Body of pancreas (tissue), 4 donors: ENCODE data around the gene TRIM71. TPM values are rescaled to one million over a fixed set of nuclear protein-coding genes. Genes with fewer than 3 reads are reported as not detected.
A peak's percentile ranks its signal among the peaks of the same experiment; 100 is the strongest.

Source experiments
- ATAC-seq: fragments of 150-250 bp; one replicate; pipeline ENCODE4 v1.9.1; 2016
- DNase-seq, 4 donors: peaks; one replicate each; pipeline ENCODE4 v3.0.0-alpha.2; 2019
- H3K27ac ChIP-seq, 4 donors: fragments of 200-600 bp; sonication (generic); 1 replicate in 3 of 4; 2 replicates in 1 of 4; pipeline versions ENCODE4 v1.5.1 to v1.6.1; 2016 to 2019; ENCODE audit warnings: mild to moderate bottlenecking in 1 of 4, mixed read lengths in 1 of 4, moderate library complexity in 1 of 4
- H3K27me3 ChIP-seq, 2 donors: fragments of 200-600 bp; sonication (generic); one replicate each; pipeline ENCODE4 v1.6.0; 2016; ENCODE audit warnings: mild to moderate bottlenecking in 1 of 2
- H3K36me3 ChIP-seq, 2 donors: fragments of 200-600 bp; sonication (generic); replicated peaks in 1 of 2; 2 replicates each; pipeline ENCODE4 v1.5.1; 2016; ENCODE audit warnings: low read depth in 2 of 2; ENCODE audit not compliant: insufficient read depth in 1 of 2
- H3K4me1 ChIP-seq: fragments of 200-600 bp; sonication (generic); one replicate; pipeline ENCODE4 v1.6.0; 2016
- H3K4me3 ChIP-seq, 2 donors: fragments of 200-600 bp; sonication (generic); 1 replicate in 1 of 2; 2 replicates in 1 of 2; pipeline ENCODE4 v1.5.1; 2016 to 2019
- H3K9me3 ChIP-seq, 3 donors: fragments of 200-600 bp; sonication (generic); 1 replicate in 2 of 3; 2 replicates in 1 of 3; pipeline ENCODE4 v1.5.1; 2016
- CTCF ChIP-seq, 7 experiments: fragments of 450-650 bp in 4 of 7; fragments of 200-600 bp in 3 of 7; sonication (generic) in 3 of 7; IDR thresholded peaks; one replicate each; pipeline ENCODE4 v1.5.1; 2016 to 2019; ENCODE audit warnings: antibody characterized with exemption in 7 of 7
- POLR2A ChIP-seq, 3 donors: fragments of 450-650 bp; IDR thresholded peaks; one replicate each; pipeline ENCODE4 v1.6.1; 2016; ENCODE audit warnings: antibody characterized with exemption in 3 of 3, mild to moderate bottlenecking in 2 of 3
- WGBS, 2 donors: methylation state at CpG; one replicate each; pipeline ENCODE4 v1.1.5; 2017; 5-methylcytosine and 5-hydroxymethylcytosine counted together
- intact Hi-C: fragments of 100-400 bp; cut with DNase I; formaldehyde crosslinking; loops from one replicate; pipeline ENCODE4 v1.15.1; 2023
- total RNA-seq, 2 donors: library from RNA; depleted of rRNA; stranded (reverse); fragments of >200 nt; gene quantifications; one replicate each; pipeline ENCODE4 v1.1.0, GENCODE V29; 2016

TRIM71 gene
- not detected for total RNA-seq

- intact Hi-C loops: no loop called here
- Histone ChIP-seq H3K27me3 (peaks cover 0 to 41% of the 10 kb centered on the region in 2 donors), H3K4me1 (peaks cover 21% of the 10 kb centered on the region), H3K36me3 (no peaks in the 10 kb centered on the region), H3K9me3 (peaks cover 0 to 15% (median 0%) of the 10 kb centered on the region in 3 donors), H3K27ac (no peak within 1 kb of the TSS), H3K4me3 (no peak within 1 kb of the TSS)
- no peak for TF ChIP-seq CTCF (IDR thresholded peaks at IDR 0.05)
- TF ChIP-seq POLR2A (IDR thresholded peaks at IDR 0.05): no peak
- DNase-seq: no peak
- no peak for ATAC-seq
- 1 to 2% methylated on average over 46 to 54 of the region's 59 CpGs for WGBS, 2 donors
Measured at GRCh38 chr3:32817558-32818228, at the start of gene TRIM71. TRIM71 (plus strand) TSS chr3:32817997; CDS start chr3:32818081, 84 bp downstream.

GRCh38 chr3:32778389-32778788 lies 39.4 kb upstream of the TRIM71 start:
- peaks cover 0 to under 1% of the 10 kb centered on the region in 2 donors for H3K36me3 ChIP-seq
- H3K4me1 ChIP-seq: peaks cover 9% of the 10 kb centered on the region
- TF ChIP-seq POLR2A (IDR thresholded peaks at IDR 0.05) (no peak), CTCF (IDR thresholded peaks at IDR 0.05) (no peak)
- no peak overlapping the region for H3K4me3 ChIP-seq
- no peak overlapping the region for H3K27ac ChIP-seq
- WGBS, 2 donors: 73 to 86% methylated on average over 2 to 4 of the region's 4 CpGs
- intact Hi-C loops: no loop called here
- no peaks in the 10 kb centered on the region for H3K27me3 ChIP-seq
- no peak for ATAC-seq
- no peaks in the 10 kb centered on the region for H3K9me3 ChIP-seq
- DNase-seq: no peak

DNA sequence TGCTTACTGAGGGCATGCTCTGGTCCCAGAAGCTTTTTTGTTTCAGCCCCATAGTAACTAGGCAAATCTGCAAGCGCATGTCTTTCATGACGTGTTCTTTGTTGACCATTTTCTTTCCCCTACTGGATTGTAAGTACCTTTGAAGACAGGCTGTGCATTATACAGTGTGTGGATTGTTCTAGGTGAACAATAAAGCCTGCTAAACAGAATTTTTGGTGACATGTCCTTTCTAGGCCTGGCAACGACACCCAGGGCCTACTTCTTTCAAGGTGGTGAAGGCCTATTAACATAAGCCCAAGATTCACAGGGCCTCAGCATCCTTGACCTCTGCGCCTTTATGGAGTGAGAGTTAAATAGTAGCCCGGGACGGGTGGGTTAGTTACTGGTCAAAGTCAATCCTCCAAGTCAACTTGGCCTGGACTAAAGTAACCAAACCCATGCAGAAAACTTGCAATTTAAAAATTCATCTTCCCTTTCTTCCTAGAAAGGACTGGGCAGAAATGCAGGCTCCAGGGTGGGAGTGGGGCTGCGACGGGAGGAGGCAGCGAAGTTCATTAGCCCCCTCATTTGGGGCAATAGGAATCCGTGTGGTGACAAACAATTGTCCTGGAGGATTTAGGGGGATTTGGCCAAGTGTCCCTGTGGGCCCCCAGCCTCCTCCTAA lies 37.6 kb upstream of the TRIM71 start:
- Histone ChIP-seq H3K4me3 (no peak overlapping the region), H3K27ac (no peak overlapping the region), H3K4me1 (peaks cover 9% of the 10 kb centered on the region), H3K27me3 (no peaks in the 10 kb centered on the region), H3K36me3 (no peaks in the 10 kb centered on the region), H3K9me3 (no peaks in the 10 kb centered on the region)
- intact Hi-C loops: no loop called here
- TF ChIP-seq POLR2A (IDR thresholded peaks at IDR 0.05): no peak
- TF ChIP-seq CTCF (IDR thresholded peaks at IDR 0.05): no peak
- no peak for DNase-seq
- 89 to 93% methylated on average over 9 to 10 of the region's 10 CpGs for WGBS, 2 donors
- ATAC-seq: no peak

DNA sequence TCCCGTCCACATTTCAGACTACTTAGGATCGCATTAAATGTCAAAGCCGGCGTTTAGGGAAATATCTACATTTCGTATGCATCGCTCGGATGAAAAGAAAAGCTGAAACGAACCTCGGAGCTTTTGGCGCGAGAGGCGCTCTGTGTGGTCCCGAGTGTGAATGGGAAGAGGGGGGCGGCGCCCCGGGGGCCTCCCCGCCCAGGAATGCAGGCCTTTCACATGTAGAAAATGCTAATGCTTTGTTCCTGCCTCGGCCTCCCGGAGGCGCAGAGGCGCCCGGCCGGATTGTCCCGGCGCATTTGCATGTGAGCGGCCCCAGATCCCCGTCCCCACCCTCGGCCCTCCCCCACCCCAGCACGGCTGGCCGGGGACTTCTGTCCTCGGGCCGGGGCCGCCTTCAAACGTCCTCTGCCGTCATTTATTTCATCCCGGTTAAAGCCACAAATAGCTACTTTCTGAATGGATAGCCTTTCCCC lies 37.0 kb upstream of the TRIM71 start:
- intact Hi-C loops: no loop called here
- H3K27me3 ChIP-seq: no peaks in the 10 kb centered on the region
- H3K9me3 ChIP-seq: no peaks in the 10 kb centered on the region
- no peak overlapping the region for H3K27ac ChIP-seq
- peaks cover 9% of the 10 kb centered on the region for H3K4me1 ChIP-seq
- H3K36me3 ChIP-seq: no peaks in the 10 kb centered on the region
- peak; percentile 62 for ATAC-seq
- 4 to 10% methylated on average over 2 to 36 of the region's 36 CpGs for WGBS, 2 donors
- TF ChIP-seq CTCF (IDR thresholded peaks at IDR 0.05) (no peak), POLR2A (IDR thresholded peaks at IDR 0.05) (no peak)
- DNase-seq: peak; percentile 22 to 53 (median 28)
- H3K4me3 ChIP-seq: peak overlapping the region; percentile 18 to 45
